Trophoblast cell (in vitro differentiated cells and primary cell): ENCODE results near the gene P4HA2.

Experiments
- DNase-seq, 2 donors: peaks; one replicate each; pipeline ENCODE4 v3.0.0-alpha.2; 2016
- H2AFZ ChIP-seq: 2 replicates; pipeline ENCODE4 v1.6.1; 2013; ENCODE audit warnings: low read length, moderate library complexity, mild to moderate bottlenecking; ENCODE audit not compliant: insufficient read depth, poor library complexity
- H2AK5ac ChIP-seq: 2 replicates; pipeline ENCODE4 v1.6.1; 2013; ENCODE audit warnings: mild to moderate bottlenecking, low read length
- H2BK120ac ChIP-seq: 2 replicates; pipeline ENCODE4 v1.6.1; 2013; ENCODE audit warnings: low read length, mild to moderate bottlenecking, moderate library complexity; ENCODE audit not compliant: insufficient read depth, poor library complexity
- H2BK12ac ChIP-seq: 2 replicates; pipeline ENCODE4 v1.6.1; 2013; ENCODE audit warnings: mild to moderate bottlenecking, low read length, moderate library complexity
- H2BK5ac ChIP-seq: 2 replicates; pipeline ENCODE4 v1.6.1; 2013; ENCODE audit warnings: low read length, low read depth, moderate library complexity, mild to moderate bottlenecking; ENCODE audit not compliant: poor library complexity
- H3K14ac ChIP-seq: 2 replicates; pipeline ENCODE4 v1.6.1; 2013; ENCODE audit warnings: mild to moderate bottlenecking, low read length
- H3K18ac ChIP-seq: 2 replicates; pipeline ENCODE4 v1.6.1; 2013; ENCODE audit warnings: mild to moderate bottlenecking, low read length
- H3K23ac ChIP-seq: 2 replicates; pipeline ENCODE4 v1.6.1; 2013; ENCODE audit warnings: low read length
- H3K27ac ChIP-seq: 2 replicates; pipeline ENCODE4 v1.5.1; 2013; ENCODE audit warnings: low read depth, mild to moderate bottlenecking, inconsistent platforms, low read length, moderate library complexity
- H3K27me3 ChIP-seq: 2 replicates; pipeline ENCODE4 v1.6.1; 2013; ENCODE audit warnings: inconsistent platforms, mild to moderate bottlenecking, low read length, moderate library complexity; ENCODE audit not compliant: insufficient read depth
- H3K36me3 ChIP-seq, 2 experiments: 1 replicate in 1 of 2; 2 replicates in 1 of 2; pipeline ENCODE4 v1.6.1; 2013; ENCODE audit warnings: low read length in 2 of 2, mild to moderate bottlenecking in 2 of 2, moderate library complexity in 1 of 2; ENCODE audit not compliant: insufficient read depth in 2 of 2, control insufficient read depth in 1 of 2
- H3K4ac ChIP-seq: 2 replicates; pipeline ENCODE4 v1.6.1; 2013; ENCODE audit warnings: low read depth, mild to moderate bottlenecking, low read length, moderate library complexity
- H3K4me1 ChIP-seq, 2 experiments: 1 replicate in 1 of 2; 2 replicates in 1 of 2; pipeline ENCODE4 v1.6.1; 2013; ENCODE audit warnings: low read length in 2 of 2, mild to moderate bottlenecking in 2 of 2, moderate library complexity in 1 of 2; ENCODE audit not compliant: insufficient read depth in 2 of 2, control insufficient read depth in 1 of 2
- H3K4me2 ChIP-seq: 2 replicates; pipeline ENCODE4 v1.6.1; 2013; ENCODE audit warnings: inconsistent platforms, mild to moderate bottlenecking, low read length, moderate library complexity
- H3K4me3 ChIP-seq: 2 replicates; pipeline ENCODE4 v1.5.1; 2013; ENCODE audit warnings: mild to moderate bottlenecking, low read depth, low read length, inconsistent platforms
- H3K79me1 ChIP-seq: one replicate; pipeline ENCODE4 v1.6.1; 2013; ENCODE audit warnings: low read length
- H3K79me2 ChIP-seq: 2 replicates; pipeline ENCODE4 v1.6.1; 2013; ENCODE audit warnings: low read length, mild to moderate bottlenecking; ENCODE audit not compliant: control insufficient read depth, insufficient read depth, poor library complexity
- H3K9ac ChIP-seq: 2 replicates; pipeline ENCODE4 v1.6.1; 2013; ENCODE audit warnings: mild to moderate bottlenecking, low read length
- H3K9me3 ChIP-seq: 2 replicates; pipeline ENCODE4 v1.6.1; 2013; ENCODE audit warnings: low read depth, mild to moderate bottlenecking, control low read depth, inconsistent platforms, low read length; ENCODE audit not compliant: insufficient read depth
- H4K12ac ChIP-seq: 2 replicates; pipeline ENCODE4 v1.6.1; 2013; ENCODE audit warnings: low read depth, mild to moderate bottlenecking, low read length, moderate library complexity
- H4K8ac ChIP-seq: 2 replicates; pipeline ENCODE4 v1.6.1; 2013; ENCODE audit warnings: low read depth, mild to moderate bottlenecking, low read length, moderate library complexity
- H4K91ac ChIP-seq: one replicate; pipeline ENCODE4 v1.6.1; 2013; ENCODE audit warnings: low read depth, mild to moderate bottlenecking, low read length, moderate library complexity
- WGBS: extraction: QIAGEN DNeasy Blood & Tissue Kit; methylation state at CpG from one replicate; pipeline ENCODE4 v1.1.7; 2013; ENCODE audit warnings: missing lambda C conversion rate; ENCODE audit not compliant: insufficient read length, insufficient coverage; ENCODE audit errors: extremely low coverage; 5-methylcytosine and 5-hydroxymethylcytosine counted together

The P4HA2 gene

DNA sequence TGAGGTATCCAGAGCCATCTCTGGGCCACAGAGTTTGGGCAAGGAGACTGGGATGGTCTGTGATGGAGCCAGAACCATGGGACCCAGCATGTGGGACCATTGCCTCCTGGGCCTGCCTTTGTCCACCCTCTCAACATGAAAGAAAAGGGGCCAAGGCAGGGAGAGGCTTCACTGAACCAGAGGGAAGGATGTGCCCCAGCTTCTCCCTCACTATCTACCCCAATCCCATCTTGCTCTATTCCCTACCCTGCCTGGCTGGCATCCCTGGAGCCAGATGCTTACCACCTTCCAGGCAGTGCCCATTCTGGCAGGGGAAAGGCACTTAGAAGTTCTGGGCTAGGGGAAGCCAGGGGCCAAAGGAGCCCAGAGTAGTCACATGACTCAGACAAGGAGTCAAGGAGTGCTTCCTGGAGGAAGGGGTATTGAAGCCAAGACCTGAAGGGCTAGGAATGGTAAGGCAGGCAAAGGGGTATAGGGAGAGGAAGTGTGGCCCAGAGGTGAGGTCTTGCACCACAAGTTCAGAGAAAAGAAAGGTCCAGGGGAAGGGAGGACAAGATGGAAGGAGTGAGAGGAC, 39.6 kb upstream of the P4HA2 start:
- peaks cover 4 to 10% of the 10 kb centered on the region in 2 experiments for H3K36me3 ChIP-seq
- H4K12ac ChIP-seq, result no peak overlapping the region
- H4K8ac ChIP-seq, result no peak overlapping the region
- H4K91ac ChIP-seq, result no peak overlapping the region
- H3K4me1 ChIP-seq, result peaks cover 13 to 16% of the 10 kb centered on the region in 2 experiments
- H3K23ac ChIP-seq, result no peak overlapping the region
- no peak overlapping the region for H2AK5ac ChIP-seq
- H3K14ac ChIP-seq, result no peak overlapping the region
- no peak overlapping the region for H3K18ac ChIP-seq
- H3K9me3 ChIP-seq, result no peaks in the 10 kb centered on the region
- no peak overlapping the region for H2BK12ac ChIP-seq
- H3K27ac ChIP-seq, result no peak overlapping the region
- no peaks in the 10 kb centered on the region for H3K79me2 ChIP-seq
- no peaks in the 10 kb centered on the region for H3K79me1 ChIP-seq
- no peak overlapping the region for H3K4me3 ChIP-seq
- no peak overlapping the region for H2AFZ ChIP-seq
- H3K4me2 ChIP-seq, result no peak overlapping the region
- H3K4ac ChIP-seq, result no peak overlapping the region
- no peak overlapping the region for H2BK120ac ChIP-seq
- no peak overlapping the region for H3K9ac ChIP-seq
- no peak overlapping the region for H2BK5ac ChIP-seq
- DNase-seq, result no peak
- H3K27me3 ChIP-seq, result no peaks in the 10 kb centered on the region

DNA sequence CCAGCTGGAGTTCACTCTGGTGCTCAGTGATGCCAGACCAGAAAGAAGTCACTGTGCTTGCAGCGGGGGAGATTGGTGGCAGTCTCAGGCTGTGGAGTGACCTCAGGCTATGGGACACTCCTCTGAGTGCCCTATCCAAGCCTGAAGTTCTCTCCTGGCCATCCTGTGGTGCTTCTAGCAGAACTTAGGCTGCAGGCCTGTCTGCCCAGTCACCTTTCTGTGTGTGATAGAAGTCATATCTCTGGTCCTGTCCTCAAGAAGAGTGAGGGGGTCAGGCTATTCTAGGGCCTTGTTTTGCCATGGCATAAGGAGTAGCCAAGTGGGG, 39.1 kb upstream of the P4HA2 start:
- Histone ChIP-seq H2AK5ac (peak overlapping the region; percentile 36), H3K4me1 (peaks cover 13 to 16% of the 10 kb centered on the region in 2 experiments), H3K23ac (no peak overlapping the region), H3K4ac (no peak overlapping the region), H3K79me1 (no peaks in the 10 kb centered on the region), H3K9ac (no peak overlapping the region), H2BK12ac (no peak overlapping the region), H2BK120ac (no peak overlapping the region), H3K4me2 (no peak overlapping the region), H3K27ac (no peak overlapping the region), H3K14ac (no peak overlapping the region), H4K8ac (no peak overlapping the region), H4K91ac (peak overlapping the region; percentile 50), H3K79me2 (no peaks in the 10 kb centered on the region), H3K9me3 (no peaks in the 10 kb centered on the region), H2BK5ac (no peak overlapping the region), H2AFZ (no peak overlapping the region), H3K27me3 (no peaks in the 10 kb centered on the region), H3K36me3 (peaks cover 4 to 9% of the 10 kb centered on the region in 2 experiments), H3K18ac (no peak overlapping the region), H4K12ac (no peak overlapping the region), H3K4me3 (no peak overlapping the region)
- WGBS, result no CpG with 5 or more reads among the region's 1 CpG
- DNase-seq, result no peak

- Histone ChIP-seq H4K8ac (no peak overlapping the region), H3K4me2 (no peak overlapping the region), H3K79me2 (no peaks in the 10 kb centered on the region), H3K27ac (no peak overlapping the region), H2BK5ac (no peak overlapping the region), H3K4me3 (no peak overlapping the region), H2AFZ (no peak overlapping the region), H2BK12ac (peak overlapping the region; percentile 27), H3K18ac (no peak overlapping the region), H3K4me1 (peaks cover 13 to 16% of the 10 kb centered on the region in 2 experiments), H2BK120ac (no peak overlapping the region), H4K91ac (peak overlapping the region; percentile 50), H3K9ac (no peak overlapping the region), H3K79me1 (no peaks in the 10 kb centered on the region), H3K23ac (no peak overlapping the region), H3K14ac (no peak overlapping the region), H3K27me3 (no peaks in the 10 kb centered on the region), H3K9me3 (no peaks in the 10 kb centered on the region), H2AK5ac (peak overlapping the region; percentile 36), H4K12ac (no peak overlapping the region), H3K36me3 (peaks cover 4 to 9% of the 10 kb centered on the region in 2 experiments), H3K4ac (no peak overlapping the region)
- DNase-seq, result peak; percentile 83 to 88
- no CpG with 5 or more reads among the region's 7 CpGs for WGBS
Observed at GRCh38 chr5:132266031-132266835, 38.6 kb upstream of the P4HA2 start.

GRCh38 chr5:132265336-132266030, 37.8 kb upstream of the P4HA2 start:
- Histone ChIP-seq H4K8ac (no peak overlapping the region), H3K9ac (no peak overlapping the region), H3K9me3 (no peaks in the 10 kb centered on the region), H2BK5ac (no peak overlapping the region), H3K4me1 (peaks cover 13 to 16% of the 10 kb centered on the region in 2 experiments), H3K27ac (no peak overlapping the region), H3K79me1 (no peaks in the 10 kb centered on the region), H3K4me2 (no peak overlapping the region), H2AK5ac (no peak overlapping the region), H2BK120ac (no peak overlapping the region), H2AFZ (no peak overlapping the region), H3K79me2 (no peaks in the 10 kb centered on the region), H3K18ac (no peak overlapping the region), H4K91ac (peak overlapping the region; percentile 47), H3K4ac (no peak overlapping the region), H3K4me3 (no peak overlapping the region), H2BK12ac (peak overlapping the region; percentile 33), H4K12ac (no peak overlapping the region), H3K14ac (no peak overlapping the region), H3K36me3 (peaks cover 4 to 9% of the 10 kb centered on the region in 2 experiments), H3K27me3 (no peaks in the 10 kb centered on the region), H3K23ac (no peak overlapping the region)
- peak; percentile 90 to 95 for DNase-seq
- no CpG with 5 or more reads among the region's 8 CpGs for WGBS
